ENCODE data around the gene FSTL3. TPM values are rescaled to one million over a fixed set of nuclear protein-coding genes. Genes with fewer than 3 reads are reported as not detected.
"Not testable (repeated sequence)": the region's sequence is repeated elsewhere in the genome, so short reads cannot be mapped to it uniquely, and the experiment has no call there.

The FSTL3 gene
- total RNA-seq, result 2.1 and 2.2 TPM in 2 replicates

DNA sequence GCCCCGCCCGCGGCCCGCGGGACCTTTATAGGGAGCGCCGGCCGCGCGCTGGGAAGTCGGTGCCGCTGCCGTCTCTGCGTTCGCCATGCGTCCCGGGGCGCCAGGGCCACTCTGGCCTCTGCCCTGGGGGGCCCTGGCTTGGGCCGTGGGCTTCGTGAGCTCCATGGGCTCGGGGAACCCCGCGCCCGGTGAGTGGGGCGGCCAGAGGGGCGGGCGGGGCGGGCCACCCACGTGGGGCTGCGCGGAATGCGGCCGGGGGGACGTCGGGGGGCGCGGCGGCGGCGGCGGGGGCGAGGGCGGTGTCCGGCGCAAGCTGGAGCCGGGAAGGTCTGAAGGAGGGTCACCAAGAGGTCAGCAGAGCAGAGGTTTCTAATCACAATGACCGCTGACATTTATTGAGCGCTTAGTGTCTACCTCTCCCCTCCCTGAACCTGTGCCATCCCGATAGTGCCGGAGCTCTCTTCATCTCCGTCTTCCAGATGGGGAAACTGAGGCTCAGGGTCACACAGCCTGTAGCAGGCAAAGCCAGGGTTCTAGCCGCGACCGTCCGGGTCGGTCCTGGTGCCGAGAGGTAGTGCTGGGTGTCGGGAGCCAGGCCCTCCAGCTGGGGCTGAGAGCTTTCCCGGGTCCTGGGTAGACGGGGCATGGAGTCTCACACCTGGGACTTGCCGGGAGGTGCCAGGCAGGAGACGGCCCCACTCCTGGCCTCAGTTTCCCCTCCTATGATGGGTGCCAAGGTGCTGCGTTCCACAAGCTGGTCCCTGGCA, at the start of gene FSTL3:
Gene FSTL3 (plus strand): TSS at position 54 of the 767 bp plus-strand sequence. CDS start 32 bp downstream, at position 86.
- ATAC-seq (ENCODE audit: low read depth), result no peak
- POLR2A ChIA-PET, result interaction anchor here (0.6 to 0.8 kb wide), 2 partner anchors 13 to 240 kb away, joined by 3 to 4 read pairs; no protein-coding TSS in a partner anchor
- DNase-seq, result no peak
- intact Hi-C loops (cut with micrococcal nuclease), result no loop called here
- H3K36me3 Mint-ChIP-seq (ENCODE audit: low read depth), result peaks cover 1% of the 10 kb centered on the region
- no peaks in the 10 kb centered on the region for H3K9me3 Mint-ChIP-seq
- peaks cover 15% of the 10 kb centered on the region for H3K4me1 Mint-ChIP-seq
- TF ChIP-seq, protein P1, sequence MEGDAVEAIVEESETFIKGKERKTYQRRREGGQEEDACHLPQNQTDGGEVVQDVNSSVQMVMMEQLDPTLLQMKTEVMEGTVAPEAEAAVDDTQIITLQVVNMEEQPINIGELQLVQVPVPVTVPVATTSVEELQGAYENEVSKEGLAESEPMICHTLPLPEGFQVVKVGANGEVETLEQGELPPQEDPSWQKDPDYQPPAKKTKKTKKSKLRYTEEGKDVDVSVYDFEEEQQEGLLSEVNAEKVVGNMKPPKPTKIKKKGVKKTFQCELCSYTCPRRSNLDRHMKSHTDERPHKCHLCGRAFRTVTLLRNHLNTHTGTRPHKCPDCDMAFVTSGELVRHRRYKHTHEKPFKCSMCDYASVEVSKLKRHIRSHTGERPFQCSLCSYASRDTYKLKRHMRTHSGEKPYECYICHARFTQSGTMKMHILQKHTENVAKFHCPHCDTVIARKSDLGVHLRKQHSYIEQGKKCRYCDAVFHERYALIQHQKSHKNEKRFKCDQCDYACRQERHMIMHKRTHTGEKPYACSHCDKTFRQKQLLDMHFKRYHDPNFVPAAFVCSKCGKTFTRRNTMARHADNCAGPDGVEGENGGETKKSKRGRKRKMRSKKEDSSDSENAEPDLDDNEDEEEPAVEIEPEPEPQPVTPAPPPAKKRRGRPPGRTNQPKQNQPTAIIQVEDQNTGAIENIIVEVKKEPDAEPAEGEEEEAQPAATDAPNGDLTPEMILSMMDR (IDR thresholded peaks at IDR 0.05), result no peak
- peaks cover 16% of the 10 kb centered on the region for H3K27me3 Mint-ChIP-seq
- CTCF ChIA-PET, result interaction anchor here (1.4 kb wide), 1 partner anchor 58 kb away, joined by 4 read pairs; no protein-coding TSS in a partner anchor
- H3K27ac Mint-ChIP-seq, result no peak within 1 kb of the TSS
- peak within 1 kb of the TSS; percentile 25 for H3K4me3 Mint-ChIP-seq

DNA sequence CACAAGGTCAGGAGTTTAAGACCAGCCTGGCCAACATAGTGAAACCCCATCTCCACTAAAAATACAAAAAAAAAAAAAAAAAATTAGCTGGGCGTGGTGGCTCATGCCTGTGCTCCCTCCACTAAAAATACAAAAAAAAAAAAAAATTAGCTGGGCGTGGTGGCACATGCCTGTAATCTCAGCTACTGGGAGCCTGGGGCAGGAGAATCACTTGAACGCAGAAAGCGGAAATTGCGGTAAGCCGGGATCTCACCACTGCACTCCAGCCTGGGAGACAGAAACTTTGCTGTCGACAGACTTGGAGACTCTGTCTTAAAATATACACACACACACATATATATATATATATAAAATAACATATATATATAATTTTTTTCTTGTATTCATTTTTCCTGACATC, 49.6 kb upstream of the FSTL3 start:
- POLR2A ChIA-PET, result interaction anchor here (0.7 kb wide), 1 partner anchor 607 kb away, joined by 7 read pairs; no protein-coding TSS in a partner anchor
- CTCF ChIA-PET; H3K4me3 Mint-ChIP-seq; ATAC-seq (ENCODE audit: low read depth); H3K27ac Mint-ChIP-seq; H3K4me1 Mint-ChIP-seq; DNase-seq; H3K9me3 Mint-ChIP-seq; H3K27me3 Mint-ChIP-seq; intact Hi-C loops (cut with micrococcal nuclease): not testable (repeated sequence)
- H3K36me3 Mint-ChIP-seq (ENCODE audit: low read depth), result peaks cover 57% of the 10 kb centered on the region

DNA sequence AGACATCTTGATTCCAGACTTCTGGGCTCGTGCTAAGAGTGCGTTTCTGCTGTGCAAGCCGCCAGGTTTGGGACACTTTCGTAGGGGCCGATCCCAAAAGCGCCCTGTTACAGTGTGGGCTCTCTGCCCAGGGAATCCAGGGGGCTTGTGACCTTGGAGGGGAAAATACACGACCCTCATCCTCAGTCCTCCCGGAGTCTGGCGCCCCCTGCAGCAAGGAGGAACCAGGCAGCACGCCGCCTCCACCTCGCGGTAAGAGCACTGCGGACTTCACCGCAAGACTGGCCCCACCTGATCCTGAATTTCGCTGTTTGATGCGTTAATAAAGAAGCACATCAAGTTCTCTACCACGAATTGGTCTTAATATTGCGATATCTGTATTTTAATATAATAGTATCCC, 48.0 kb upstream of the FSTL3 start:
- Mint-ChIP-seq H3K4me3 (no peak overlapping the region), H3K9me3 (no peaks in the 10 kb centered on the region), H3K27ac (no peak overlapping the region), H3K27me3 (no peaks in the 10 kb centered on the region), H3K4me1 (peaks cover 14% of the 10 kb centered on the region), H3K36me3 (ENCODE audit: low read depth) (peaks cover 53% of the 10 kb centered on the region)
- intact Hi-C loops (cut with micrococcal nuclease), result no loop called here
- ATAC-seq (ENCODE audit: low read depth) (no peak), DNase-seq (no peak)
- CTCF ChIA-PET, result interaction anchor here (1.1 kb wide), 1 partner anchor 44 kb away, joined by 3 read pairs; no protein-coding TSS in a partner anchor
- TF ChIP-seq, protein P1 (IDR thresholded peaks at IDR 0.05), result no peak
- POLR2A ChIA-PET, result interaction anchor here (0.7 kb wide), 1 partner anchor 167 kb away, joined by 7 read pairs; no protein-coding TSS in a partner anchor

DNA sequence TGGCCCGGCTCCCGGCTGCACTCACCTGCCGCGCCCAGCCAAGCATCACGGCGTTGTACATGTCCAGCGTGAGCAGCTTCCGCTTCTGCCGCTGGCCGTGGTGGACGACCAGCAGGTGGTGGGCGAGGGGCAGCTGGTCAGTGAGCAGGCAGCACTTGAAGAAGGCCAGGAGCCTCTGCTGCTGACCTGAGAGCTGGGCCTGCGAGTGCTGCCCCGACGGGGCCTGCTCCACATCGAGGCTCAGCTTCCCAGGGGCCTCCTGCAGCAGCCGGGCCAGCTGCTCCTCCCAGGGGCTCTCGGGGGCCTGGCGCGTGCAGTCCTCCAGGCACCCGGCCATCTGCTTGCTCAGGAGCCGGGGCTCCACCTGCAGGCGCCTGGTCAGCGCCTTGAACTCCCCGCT, 46.7 kb upstream of the FSTL3 start:
- H3K9me3 Mint-ChIP-seq; H3K27me3 Mint-ChIP-seq; CTCF ChIA-PET; DNase-seq; H3K27ac Mint-ChIP-seq; POLR2A ChIA-PET; ATAC-seq (ENCODE audit: low read depth); H3K4me3 Mint-ChIP-seq; intact Hi-C loops (cut with micrococcal nuclease): not testable (repeated sequence)
- peaks cover 22% of the 10 kb centered on the region for H3K4me1 Mint-ChIP-seq
- peaks cover 44% of the 10 kb centered on the region for H3K36me3 Mint-ChIP-seq (ENCODE audit: low read depth)

DNA sequence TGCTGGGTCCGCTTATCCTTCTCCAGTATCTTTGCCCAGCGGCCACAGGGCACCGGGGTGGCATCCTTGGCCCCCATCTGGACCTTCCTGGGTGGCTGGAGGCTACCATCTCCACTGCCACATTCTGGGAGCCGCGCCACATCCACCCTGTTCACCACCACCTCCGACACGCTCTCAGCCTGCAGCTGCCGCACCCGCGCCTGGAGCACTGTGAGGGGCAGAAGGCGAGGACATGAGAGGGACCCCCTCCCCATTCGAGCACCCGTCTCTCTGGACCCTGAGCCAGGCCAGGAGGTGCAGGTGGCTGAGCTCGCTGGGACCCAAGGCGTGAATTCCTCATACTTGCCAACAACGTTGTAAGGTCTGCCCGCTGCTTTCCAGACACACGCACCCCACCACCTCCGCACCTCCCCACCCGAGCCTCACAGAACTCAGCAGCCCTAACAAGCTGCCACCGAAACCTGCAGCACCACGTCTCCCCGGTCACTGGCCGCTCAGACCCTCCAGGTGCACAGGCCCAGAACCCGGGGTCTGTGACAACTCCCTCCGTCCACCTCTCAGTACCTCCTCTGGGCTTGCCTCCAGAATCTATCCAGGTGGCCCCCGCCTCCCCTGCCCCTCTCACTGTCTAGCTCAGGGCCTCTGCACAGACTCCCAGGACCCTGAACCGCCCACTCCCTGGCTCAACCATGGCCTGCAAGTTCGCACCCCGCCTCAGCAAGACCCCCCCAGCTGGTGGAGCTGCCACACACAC, 46.1 kb upstream of the FSTL3 start:
- ATAC-seq (ENCODE audit: low read depth) (no peak), DNase-seq (no peak)
- Mint-ChIP-seq H3K36me3 (ENCODE audit: low read depth) (peaks cover 42% of the 10 kb centered on the region), H3K9me3 (no peaks in the 10 kb centered on the region), H3K4me3 (no peak overlapping the region), H3K4me1 (peaks cover 22% of the 10 kb centered on the region), H3K27ac (no peak overlapping the region), H3K27me3 (no peaks in the 10 kb centered on the region)
- intact Hi-C loops (cut with micrococcal nuclease), result loop anchor here (5.0 kb wide), 1 partner anchor 118 kb away; no protein-coding TSS in a partner anchor
- CTCF ChIA-PET, result no interaction called here
- POLR2A ChIA-PET, result no interaction called here
- TF ChIP-seq, protein P1 (IDR thresholded peaks at IDR 0.05), result no peak

All from activated B cell treated with CpG ODN at 0.5 μM for 24 hours (primary cell).